SK-N-SH (cell line): ENCODE data around the gene WBP2NL.

Source experiments
- CTCF ChIP-seq: fragments of 200-600 bp; sonication (generic); IDR thresholded peaks from 2 replicates; pipeline ENCODE4 v1.6.1; 2017; ENCODE audit warnings: antibody characterized with exemption, mild to moderate bottlenecking, moderate library complexity
- POLR2AphosphoS5 ChIP-seq: IDR thresholded peaks from 2 replicates; pipeline ENCODE4 v1.6.1; 2012; ENCODE audit warnings: low read depth, low read length
- TF ChIP-seq, protein P1 (sequence below): IDR thresholded peaks from 2 replicates; pipeline ENCODE4 v1.6.1; 2012; ENCODE audit warnings: mild to moderate bottlenecking, low read depth, low read length, moderate library complexity

DNA sequence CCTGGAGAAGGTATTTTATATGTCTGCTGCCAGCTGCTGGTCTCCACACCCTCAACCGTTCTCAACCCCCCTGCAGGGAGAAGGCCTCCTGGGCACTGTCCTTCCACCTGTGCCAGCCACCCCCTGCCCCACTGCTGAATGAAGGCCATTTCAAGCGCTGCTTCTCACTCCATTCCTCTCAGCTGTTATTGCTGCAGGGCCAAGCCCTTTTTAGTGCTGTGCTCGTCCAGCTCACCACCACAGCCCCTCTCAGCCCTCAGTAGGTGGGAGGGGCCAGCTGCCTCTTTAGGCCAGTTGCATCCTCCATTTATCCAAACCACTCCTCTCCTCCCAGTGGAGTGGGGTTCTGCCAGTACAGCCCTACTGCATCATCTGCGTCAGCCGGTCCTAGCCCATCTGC, 1.8 kb upstream of the WBP2NL start:
- TF ChIP-seq CTCF (no peak), POLR2AphosphoS5 (no peak)
- TF ChIP-seq, protein P1, sequence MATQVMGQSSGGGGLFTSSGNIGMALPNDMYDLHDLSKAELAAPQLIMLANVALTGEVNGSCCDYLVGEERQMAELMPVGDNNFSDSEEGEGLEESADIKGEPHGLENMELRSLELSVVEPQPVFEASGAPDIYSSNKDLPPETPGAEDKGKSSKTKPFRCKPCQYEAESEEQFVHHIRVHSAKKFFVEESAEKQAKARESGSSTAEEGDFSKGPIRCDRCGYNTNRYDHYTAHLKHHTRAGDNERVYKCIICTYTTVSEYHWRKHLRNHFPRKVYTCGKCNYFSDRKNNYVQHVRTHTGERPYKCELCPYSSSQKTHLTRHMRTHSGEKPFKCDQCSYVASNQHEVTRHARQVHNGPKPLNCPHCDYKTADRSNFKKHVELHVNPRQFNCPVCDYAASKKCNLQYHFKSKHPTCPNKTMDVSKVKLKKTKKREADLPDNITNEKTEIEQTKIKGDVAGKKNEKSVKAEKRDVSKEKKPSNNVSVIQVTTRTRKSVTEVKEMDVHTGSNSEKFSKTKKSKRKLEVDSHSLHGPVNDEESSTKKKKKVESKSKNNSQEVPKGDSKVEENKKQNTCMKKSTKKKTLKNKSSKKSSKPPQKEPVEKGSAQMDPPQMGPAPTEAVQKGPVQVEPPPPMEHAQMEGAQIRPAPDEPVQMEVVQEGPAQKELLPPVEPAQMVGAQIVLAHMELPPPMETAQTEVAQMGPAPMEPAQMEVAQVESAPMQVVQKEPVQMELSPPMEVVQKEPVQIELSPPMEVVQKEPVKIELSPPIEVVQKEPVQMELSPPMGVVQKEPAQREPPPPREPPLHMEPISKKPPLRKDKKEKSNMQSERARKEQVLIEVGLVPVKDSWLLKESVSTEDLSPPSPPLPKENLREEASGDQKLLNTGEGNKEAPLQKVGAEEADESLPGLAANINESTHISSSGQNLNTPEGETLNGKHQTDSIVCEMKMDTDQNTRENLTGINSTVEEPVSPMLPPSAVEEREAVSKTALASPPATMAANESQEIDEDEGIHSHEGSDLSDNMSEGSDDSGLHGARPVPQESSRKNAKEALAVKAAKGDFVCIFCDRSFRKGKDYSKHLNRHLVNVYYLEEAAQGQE, result no peak
